Renal cortex interstitium (tissue), 11 donors: ENCODE data around the gene HOXD3. TPM values are rescaled to one million over a fixed set of nuclear protein-coding genes. Genes with fewer than 3 reads are reported as not detected.

Source experiments
- DNase-seq, 11 donors: peaks; one replicate each; pipeline ENCODE4 v3.0.0-alpha.2; 2013; ENCODE audit warnings: low read depth in 9 of 11, low spot score in 4 of 11; ENCODE audit errors: extremely low read depth in 1 of 11
- polyA plus RNA-seq, 3 donors: library from polyadenylated mRNA; unstranded; fragments of 120-200 nt; gene quantifications; one replicate each; pipeline ENCODE4 v1.2.1, GENCODE V29; 2013; ENCODE audit not compliant: insufficient read length in 3 of 3

Gene HOXD3
- polyA plus RNA-seq, 3 donors: 25.3 to 30.3 (median 26.5) TPM

DNA sequence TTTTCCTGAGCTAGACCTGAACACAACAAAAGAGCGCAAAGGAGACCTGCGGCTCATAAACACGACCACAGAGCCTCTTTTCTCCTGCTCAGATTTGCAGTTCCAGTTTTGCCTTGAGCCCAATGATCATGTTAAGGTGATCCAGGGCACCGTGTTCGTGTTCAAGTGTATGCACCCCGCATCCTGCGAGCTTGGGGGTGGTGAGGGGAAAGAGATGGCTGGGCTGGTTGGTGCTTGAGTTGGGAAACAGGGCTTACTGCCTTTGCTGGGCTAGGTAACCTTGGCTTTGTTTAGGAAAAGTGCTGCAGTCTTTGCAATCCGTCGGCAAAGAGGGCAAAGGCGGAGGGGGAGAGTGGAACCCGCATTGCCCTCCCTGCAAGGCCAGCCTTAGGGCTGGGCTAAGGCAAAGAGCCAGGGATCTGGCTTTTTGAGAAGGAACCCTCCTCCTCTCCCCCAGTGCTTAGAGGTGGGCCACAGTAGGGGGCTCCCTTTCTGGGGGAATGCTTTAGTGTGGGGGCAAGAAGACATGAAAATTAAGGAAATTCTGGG is 39.2 kb upstream of the HOXD3 start:
- DNase-seq: no peak

DNA sequence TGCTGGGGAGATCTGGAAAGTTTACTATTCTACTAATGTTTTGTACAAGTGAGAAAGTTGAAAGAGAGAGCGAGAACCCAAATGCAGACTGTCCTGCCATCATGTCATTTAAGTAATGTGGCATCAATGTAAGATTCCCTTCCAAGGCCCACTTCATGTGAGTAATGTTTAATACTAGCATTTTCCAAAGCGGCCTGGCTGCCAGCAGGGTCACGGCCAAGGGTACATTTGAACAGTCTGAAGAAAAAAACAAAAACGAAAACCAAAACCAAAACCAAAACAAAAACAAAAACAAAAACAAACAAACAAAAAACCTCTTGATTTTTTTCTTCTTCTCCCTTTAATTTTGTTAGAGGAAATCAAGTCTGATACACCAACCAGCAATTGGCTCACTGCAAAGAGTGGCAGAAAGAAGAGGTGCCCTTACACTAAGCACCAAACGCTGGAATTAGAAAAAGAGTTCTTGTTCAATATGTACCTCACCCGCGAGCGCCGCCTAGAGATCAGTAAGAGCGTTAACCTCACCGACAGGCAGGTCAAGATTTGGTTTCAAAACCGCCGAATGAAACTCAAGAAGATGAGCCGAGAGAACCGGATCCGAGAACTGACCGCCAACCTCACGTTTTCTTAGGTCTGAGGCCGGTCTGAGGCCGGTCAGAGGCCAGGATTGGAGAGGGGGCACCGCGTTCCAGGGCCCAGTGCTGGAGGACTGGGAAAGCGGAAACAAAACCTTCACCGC is 38.3 kb upstream of the HOXD3 start:
- peak in 2 of 11 donors; percentile 80 to 91 for DNase-seq

DNA sequence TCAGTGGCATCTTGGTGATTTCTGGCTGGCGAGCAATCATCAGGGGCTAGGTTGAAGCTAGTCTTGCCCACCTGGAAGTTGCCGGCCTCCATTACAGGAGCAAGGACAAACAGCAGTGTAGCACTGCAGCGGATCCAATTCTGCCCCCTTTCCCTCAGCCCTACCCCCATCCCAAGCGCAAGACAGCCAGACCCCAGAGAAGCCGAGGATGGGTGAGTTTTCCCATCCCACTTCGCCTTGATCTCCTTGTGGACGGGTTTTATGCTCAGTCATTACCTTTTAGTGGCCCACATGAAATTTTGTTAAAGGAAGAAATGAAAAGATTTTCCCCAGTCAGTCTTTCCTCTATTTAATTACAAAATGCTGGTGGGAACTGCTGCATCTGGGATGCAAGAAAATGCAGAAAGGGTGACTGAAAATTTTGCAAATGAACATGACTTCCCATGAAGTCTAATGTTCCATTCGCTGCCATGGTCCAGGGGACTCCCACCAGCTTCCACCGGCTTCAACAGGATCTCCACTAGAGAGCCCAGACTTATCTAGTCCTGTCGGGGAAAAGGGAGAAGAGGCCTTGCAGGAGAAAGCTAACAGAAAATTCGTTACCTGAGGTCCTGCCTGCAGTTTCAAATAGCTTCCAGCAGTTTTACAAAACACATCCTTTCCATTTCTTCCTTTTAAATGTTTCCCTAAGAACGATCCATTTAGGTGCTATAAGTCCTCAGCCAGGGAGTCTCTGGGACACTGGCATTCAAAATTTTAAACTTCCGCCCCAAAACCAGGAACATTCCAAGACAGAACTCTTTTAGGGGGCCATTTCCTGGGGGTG is 36.5 kb upstream of the HOXD3 start:
- DNase-seq: no peak

DNA sequence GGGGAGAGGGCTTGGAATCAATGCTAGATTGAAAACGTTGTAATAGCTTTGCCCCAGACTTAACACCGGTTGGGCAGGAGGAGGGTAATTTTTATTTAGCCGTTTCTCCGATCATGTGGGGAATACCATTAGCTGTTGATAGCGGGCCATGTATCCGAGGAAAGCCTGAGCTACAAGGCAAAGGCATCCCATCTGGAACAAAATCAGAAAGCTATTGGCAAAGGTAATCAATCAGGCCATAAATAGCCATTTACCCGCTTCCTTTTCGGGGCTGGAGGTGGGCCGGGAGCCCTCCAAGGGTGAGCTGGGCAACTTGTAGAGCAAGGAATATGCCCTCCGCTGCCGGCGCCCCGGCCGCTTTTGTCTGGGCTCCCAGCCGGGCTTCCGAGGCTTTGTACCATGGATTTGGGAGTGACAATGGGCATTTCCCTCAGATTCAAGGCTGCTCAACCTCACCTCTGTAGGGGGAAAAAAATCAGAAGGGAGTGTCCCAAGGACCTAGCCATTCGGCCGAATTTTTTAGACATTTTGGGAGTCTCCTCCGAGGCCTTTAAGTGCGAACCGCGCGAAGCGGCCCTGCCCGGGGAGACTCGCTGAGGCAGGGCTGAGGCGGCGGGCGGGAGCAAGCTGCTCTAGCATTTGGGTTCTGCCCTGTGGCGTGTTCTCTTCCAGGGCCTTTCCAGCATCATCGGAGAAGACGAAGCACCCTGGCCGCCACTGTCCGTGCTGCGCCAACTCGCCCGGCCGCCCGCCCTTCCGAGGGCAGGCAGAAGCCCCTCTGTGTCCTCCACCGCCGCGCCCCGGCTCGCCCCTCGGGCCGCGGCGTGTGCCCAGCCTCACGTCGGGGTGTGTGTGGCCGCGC is 35.7 kb upstream of the HOXD3 start:
- DNase-seq: no peak

DNA sequence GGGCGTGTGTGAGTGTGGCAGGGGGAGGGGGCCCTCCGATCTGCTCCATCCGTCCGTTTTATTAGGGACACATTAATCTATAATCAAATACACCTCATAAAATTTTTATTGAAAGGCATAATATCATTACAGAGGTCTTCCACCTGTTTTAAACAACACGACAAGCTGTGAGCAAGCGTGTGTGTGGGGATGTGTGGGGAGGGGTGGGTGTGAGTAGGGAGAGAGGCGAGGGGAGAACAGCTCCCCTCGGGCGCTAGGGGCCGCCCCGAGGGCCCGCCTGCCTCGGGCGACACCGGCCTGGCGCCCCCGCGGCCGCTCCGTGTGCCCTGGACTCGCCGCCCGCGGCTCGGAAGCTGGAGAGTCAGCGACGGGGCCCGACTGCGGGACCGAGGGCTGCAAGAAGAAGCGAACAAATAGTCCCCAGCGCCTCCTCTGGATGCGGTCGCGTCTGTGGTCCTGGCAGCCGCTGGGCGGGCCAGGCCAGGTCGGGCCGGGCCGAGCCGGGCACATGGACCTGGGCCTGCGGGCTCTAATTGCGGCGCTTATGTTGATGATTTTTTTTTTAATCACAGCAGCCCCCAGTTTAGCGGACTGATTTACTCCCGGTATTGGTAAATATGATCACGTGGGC is 34.9 kb upstream of the HOXD3 start:
- DNase-seq: no peak

DNA sequence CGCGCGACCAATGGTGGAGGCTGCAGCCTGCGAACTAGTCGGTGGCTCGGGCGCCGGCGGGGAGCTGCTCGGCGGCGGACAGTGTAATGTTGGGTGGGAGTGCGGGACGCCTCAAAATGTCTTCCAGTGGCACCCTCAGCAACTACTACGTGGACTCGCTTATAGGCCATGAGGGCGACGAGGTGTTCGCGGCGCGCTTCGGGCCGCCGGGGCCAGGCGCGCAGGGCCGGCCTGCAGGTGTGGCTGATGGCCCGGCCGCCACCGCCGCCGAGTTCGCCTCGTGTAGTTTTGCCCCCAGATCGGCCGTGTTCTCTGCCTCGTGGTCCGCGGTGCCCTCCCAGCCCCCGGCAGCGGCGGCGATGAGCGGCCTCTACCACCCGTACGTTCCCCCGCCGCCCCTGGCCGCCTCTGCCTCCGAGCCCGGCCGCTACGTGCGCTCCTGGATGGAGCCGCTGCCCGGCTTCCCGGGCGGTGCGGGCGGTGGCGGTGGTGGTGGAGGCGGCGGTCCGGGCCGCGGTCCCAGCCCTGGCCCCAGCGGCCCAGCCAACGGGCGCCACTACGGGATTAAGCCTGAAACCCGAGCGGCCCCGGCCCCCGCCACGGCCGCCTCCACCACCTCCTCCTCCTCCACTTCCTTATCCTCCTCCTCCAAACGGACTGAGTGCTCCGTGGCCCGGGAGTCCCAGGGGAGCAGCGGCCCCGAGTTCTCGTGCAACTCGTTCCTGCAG is 34.3 kb upstream of the HOXD3 start, which contains the start of gene HOXD9:
Gene HOXD9 (plus strand): TSS at position 37 of the 728 bp plus-strand sequence. CDS start 50 bp downstream, at position 87.
- DNase-seq: no peak

DNA sequence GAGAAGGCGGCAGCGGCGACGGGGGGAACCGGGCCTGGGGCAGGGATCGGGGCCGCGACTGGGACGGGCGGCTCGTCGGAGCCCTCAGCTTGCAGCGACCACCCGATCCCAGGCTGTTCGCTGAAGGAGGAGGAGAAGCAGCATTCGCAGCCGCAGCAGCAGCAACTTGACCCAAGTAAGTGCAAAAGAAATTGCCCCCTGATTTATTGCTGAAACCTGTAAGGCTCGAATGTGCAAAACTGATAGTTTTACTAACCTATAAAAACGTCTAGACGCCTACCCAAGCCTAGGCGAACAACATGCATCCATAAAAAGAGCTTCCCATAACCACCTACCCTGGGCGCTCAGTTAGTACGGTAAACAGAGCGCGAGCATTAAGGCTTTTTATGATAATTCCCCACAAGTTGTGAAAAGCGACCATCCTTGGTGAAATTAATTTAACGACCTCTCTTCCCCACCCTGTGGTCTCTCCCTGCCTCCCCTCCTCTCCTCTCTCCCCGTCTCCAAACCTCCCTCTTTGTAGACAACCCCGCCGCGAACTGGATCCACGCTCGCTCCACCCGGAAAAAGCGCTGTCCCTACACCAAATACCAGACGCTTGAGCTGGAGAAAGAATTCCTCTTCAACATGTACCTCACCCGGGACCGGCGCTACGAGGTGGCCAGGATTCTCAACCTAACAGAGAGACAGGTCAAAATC is 33.5 kb upstream of the HOXD3 start:
- DNase-seq: no peak

DNA sequence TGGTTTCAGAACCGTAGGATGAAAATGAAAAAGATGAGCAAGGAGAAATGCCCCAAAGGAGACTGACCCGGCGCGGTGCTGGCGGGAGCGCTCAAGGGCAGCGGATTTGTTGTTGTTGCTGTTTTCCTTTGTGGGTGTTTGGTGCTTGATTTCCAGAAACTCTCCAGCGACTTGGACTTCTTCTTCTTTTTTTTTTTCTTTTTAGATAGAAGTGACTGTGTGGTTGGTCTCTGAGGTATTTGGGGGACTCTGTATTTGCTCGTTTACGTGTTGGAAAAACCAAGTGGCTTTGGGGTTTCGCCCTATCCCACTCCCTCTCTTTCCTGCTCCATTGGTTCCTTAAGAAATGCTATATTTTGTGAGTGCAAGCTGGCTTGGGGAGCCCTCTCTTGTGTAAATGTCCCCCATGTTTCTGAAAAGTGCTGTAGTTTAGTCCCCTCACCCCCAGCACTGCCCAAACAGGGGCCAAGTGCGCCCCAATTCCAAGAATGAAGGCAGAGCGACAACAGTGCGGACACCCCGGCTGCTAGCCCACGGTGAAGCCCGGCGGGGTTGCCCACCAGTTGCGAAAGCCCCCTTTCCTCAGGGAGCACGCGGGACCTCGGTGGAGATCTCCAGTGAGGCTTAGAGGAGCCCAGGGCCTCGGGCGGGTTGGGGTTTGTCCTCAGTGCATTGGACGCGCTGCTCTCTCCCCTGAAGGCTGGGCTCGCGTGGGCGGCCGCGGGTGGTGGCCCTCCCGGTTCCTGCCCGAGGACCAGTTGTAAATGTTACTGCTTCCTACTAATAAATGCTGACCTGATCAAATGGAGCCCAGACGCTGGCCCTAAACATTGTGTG is 32.8 kb upstream of the HOXD3 start:
- no peak for DNase-seq

DNA sequence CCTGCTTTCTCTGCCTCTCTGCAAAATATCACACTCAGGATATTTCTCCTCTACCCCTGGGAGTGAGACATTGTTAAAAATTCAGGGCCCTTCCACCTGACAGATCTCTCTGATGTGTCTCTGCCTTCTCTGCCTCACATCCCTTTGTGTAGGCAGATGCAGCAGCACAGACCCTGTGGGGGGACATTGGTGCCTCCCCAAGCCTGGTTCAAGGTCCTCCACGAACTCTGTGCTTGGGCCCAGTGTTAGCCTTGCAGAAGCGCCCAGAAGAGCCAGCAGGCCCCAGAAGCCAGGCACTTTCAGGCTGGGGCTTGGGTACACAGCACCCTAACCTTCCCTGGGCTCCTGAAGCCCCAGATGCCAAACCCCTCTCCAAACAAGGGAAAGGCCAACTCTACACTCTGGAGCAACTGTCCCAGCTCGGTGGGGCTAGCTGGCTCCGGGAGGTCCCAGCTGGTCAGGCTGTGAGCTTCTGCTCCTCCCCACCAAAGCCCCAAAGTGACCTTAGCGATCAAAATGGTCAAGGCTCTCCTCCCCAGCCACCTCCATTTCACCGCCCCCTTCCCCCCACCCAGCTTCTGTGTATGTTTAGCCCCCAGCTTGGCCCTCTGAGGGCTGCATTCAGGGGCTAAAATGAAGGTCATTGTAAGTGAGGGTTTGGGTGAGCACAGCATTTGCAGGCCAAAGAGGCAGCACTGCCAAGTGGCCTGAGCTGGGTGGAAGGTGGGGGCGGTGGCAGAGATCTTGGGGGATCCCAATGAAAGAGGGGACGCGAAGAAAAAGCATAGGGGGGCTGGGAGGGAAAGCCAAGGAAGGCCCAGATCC is 31.9 kb upstream of the HOXD3 start:
- DNase-seq: no peak

DNA sequence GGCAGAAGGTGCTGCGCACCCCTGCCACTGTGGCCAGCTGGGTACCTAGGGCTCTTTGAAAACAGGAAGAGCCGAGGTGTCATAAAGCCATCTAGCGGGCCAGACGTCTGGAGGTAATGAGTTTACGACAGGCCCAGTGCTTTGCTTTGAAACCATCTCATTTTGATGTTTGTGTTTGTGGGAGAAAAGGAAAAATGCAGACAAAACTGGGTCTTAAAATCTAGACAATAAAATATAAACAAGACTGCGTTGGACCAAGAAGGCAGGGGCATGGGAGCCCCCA is 31.4 kb upstream of the HOXD3 start:
- no peak for DNase-seq

DNA sequence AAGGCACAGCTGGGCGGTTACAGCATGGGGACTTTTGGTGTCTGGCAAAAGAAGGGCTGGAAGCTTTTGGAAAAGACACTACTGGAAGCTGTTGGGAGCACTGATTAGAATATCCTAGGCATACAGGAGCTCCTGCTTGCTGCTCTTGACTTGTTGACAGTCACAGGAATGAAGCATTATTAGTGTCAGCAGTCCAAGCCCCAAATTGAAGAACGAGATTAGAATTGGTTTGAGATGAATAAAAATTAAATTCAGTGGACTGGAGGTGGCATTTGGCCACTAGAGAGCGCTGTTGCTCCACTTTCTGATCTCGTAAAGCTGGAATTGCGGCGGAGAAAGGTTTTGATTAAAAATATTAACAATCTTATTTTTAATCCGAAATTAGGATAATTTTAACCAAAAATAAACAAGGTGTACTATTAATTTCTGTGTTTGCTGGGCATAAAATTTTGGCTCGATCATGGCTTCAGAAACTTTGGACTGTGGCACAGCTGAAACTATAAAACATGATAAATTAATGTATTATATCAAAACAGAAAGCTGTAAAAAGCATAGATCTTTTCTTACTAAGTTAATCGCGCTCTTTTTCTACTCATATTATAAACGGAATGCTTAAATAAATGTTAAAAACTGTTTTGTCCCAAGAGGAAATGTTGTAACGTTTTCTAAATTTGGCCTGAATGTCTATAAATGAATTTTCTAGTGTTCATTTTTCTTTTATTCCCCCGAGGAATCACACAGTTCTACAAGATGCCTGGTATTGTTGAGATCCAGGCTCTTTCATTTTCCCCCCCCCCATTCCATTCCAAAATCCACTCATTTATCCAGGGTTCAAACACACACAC is 30.0 kb upstream of the HOXD3 start:
- peak in 1 of 11 donors; percentile 84 for DNase-seq

DNA sequence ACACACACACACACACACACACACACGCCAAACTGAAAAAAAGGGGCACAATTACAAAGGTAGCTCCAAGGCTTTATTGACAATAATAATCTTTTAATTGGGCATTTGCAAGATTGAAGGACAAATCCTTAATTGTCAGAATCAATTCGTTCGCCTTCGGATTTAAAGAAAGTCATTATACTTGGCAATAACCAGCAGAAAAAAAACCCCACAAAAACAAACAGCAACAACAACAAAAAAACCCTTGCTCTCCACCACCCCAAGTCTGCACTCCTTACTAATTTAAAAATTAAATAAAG is 29.4 kb upstream of the HOXD3 start:
- no peak for DNase-seq

DNA sequence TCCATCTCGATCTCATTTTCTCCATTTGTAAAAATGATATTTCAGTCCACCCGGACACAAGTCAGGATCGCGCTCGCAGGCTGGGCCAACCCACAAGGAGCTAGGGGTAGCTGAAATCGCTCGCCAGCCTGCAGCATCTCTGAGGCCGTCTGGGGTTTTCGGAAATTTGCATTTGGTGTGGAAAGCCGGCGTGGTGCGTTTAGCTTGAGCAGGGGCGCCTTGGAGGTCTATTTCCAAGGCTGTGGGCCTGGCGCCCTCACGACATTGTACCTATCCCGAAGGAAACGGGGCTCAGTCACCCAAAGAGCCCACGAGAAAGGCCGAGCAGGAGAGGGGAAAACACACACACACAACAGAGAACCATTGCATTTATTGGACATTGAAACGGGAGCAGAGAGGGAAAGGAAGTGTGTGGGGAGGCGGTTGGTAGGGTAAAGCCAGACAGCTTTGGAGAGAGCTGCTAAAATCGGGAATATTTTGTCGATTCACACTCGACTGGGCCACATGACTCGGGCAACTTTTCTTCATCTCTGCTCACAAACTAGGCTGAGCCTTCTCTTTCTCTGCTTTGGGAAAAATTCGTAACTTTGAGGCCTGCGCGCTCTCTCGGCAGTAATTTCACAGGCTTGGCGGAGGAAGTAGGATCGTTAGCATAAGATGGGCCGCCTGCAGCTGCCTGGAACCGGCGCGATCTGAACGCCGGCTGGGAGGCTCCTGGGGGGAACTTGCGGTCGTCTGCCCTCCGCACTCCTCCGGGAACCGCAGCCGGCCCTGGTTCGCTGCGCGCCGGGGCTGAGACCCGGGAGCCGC is 28.7 kb upstream of the HOXD3 start:
- DNase-seq: no peak

DNA sequence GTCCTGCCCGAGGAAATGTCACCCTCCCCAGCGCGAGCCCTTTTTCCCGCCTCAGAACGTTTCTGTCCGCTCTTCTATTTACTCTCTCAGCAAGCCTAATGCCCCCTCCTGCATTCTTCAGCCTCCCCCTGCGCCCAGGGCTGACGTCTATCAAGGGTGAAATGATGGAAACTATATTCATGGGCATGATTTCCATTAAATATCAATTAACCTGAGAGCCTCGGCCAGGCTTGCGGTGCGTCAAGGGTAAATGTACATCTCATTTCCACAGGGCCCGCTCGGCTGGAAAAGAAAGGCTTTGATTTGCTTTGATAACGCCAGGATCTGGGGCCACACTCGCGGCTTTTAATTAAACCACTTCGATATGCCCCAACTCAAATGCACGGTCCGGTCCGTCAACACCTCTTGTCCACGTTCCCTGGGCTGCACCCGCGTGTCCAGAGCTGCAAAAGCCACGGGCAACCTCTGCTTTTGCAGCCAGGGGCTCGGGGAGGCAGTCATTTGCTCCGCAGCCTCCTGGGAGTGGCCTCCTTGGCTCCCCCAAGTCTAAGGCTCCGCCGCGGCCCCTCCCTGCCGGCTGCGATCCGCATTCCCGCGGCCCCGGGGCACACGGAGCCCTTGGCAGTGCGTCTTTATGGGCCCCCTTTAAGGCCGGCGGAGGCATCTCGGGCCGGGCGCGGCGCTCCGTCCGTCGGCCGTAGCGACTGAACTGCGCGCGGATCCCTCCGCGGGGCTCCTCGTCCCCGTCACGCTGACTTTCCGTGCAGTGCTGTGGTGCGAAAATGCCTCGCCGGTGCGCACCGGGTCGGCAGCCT is 27.9 kb upstream of the HOXD3 start, which contains the start of gene HOXD8:
Gene HOXD8 (plus strand): TSS at position 724 of the 815 bp plus-strand sequence. CDS start 662 bp downstream, outside the sequence.
- peak in 3 of 11 donors; percentile 84 to 85 (median 85) for DNase-seq
